OCI-LY3 (cell line): Measurements from ENCODE around the gene TMED5.

ENCODE experiments used
- H2AFZ ChIP-seq: fragments of 200-600, 300-600 bp; shearing (Covaris generic); 2 replicates; pipeline ENCODE4 v1.6.0; 2014; ENCODE audit warnings: antibody characterized with exemption, low read depth, low read length
- H3K27ac ChIP-seq: fragments of 200-600, 300-600 bp; sonication (generic); 2 replicates; pipeline ENCODE4 v1.5.1; 2014; ENCODE audit warnings: mild to moderate bottlenecking, low read length, moderate library complexity, mixed read lengths
- H3K27me3 ChIP-seq: fragments of 200-600, 300-600 bp; sonication (generic); 2 replicates; pipeline ENCODE4 v1.6.1; 2014; ENCODE audit warnings: low read depth, low read length, mixed read lengths
- H3K36me3 ChIP-seq: fragments of 200-600, 300-600 bp; sonication (generic); replicated peaks from 2 replicates; pipeline ENCODE3; 2014; ENCODE audit warnings: low read depth, low read length, mixed read lengths
- H3K4me1 ChIP-seq: fragments of 300-600, 200-600 bp; sonication (generic); 2 replicates; pipeline ENCODE4 v1.6.1; 2014; ENCODE audit warnings: low read length, mixed read lengths
- H3K4me2 ChIP-seq: fragments of 200-600, 300-600 bp; sonication (generic); 2 replicates; pipeline ENCODE4 v1.6.1; 2014; ENCODE audit warnings: low read length, mixed read lengths
- H3K4me3 ChIP-seq: fragments of 300-600, 200-600 bp; sonication (generic); 2 replicates; pipeline ENCODE4 v1.5.1; 2014; ENCODE audit warnings: antibody characterized with exemption, mild to moderate bottlenecking, low read length, moderate library complexity
- H3K79me2 ChIP-seq: fragments of 300-600, 200-600 bp; shearing (Covaris generic); 2 replicates; pipeline ENCODE4 v1.6.1; 2014; ENCODE audit warnings: mild to moderate bottlenecking, low read length, mixed read lengths
- H3K9ac ChIP-seq: fragments of 300-600, 200-600 bp; shearing (Covaris generic); 2 replicates; pipeline ENCODE4 v1.6.0; 2014; ENCODE audit warnings: mild to moderate bottlenecking, low read length, moderate library complexity
- H3K9me3 ChIP-seq: fragments of 200-600, 300-600 bp; shearing (Covaris generic); 2 replicates; pipeline ENCODE4 v1.6.1; 2014; ENCODE audit warnings: low read length, mixed read lengths; ENCODE audit not compliant: insufficient read depth
- H4K20me1 ChIP-seq: fragments of 200-600, 300-600 bp; sonication (generic); 2 replicates; pipeline ENCODE4 v1.6.1; 2016; ENCODE audit warnings: low read length, mixed read lengths; ENCODE audit not compliant: insufficient read depth
- CTCF ChIP-seq: fragments of 200-600, 300-600 bp; sonication (generic); IDR thresholded peaks from 2 replicates; pipeline ENCODE4 v1.5.1; 2014; ENCODE audit warnings: antibody characterized with exemption, low read length, low read depth
- EZH2phosphoT487 ChIP-seq: fragments of 200-600 bp; shearing (Covaris generic); IDR thresholded peaks from 2 replicates; pipeline ENCODE4 v1.6.1; 2018; ENCODE audit warnings: antibody characterized with exemption, mixed run types, low read depth

TMED5 gene

DNA sequence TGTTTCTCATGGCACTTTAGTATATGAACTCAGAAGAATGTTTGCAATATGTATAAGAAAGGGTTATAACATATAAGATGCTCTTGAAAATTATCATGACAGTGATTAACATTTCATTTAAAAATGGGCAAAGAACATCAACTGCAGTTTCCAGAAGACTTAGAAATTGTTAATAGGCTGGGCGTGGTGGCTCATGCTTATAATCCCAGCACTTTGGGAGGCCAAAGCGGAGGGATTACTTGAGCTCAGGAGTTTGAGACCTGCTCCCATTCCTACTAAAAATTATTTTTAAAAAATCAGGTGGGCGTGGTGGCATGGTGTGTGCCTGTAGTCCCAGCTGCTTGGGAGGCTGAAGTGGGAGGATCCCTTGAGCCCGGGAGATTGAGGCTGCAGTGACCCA is 78.1 kb downstream of the TMED5 start:
- H3K9me3 ChIP-seq, result no peaks in the 10 kb centered on the region
- H3K27ac ChIP-seq, result no peak overlapping the region
- H2AFZ ChIP-seq, result no peak overlapping the region
- TF ChIP-seq CTCF (no peak), EZH2phosphoT487 (no peak)
- H3K4me1 ChIP-seq, result no peaks in the 10 kb centered on the region
- H3K36me3 ChIP-seq, result peaks cover 16% of the 10 kb centered on the region
- peaks cover 57% of the 10 kb centered on the region for H4K20me1 ChIP-seq
- no peak overlapping the region for H3K4me2 ChIP-seq
- H3K4me3 ChIP-seq, result no peak overlapping the region
- no peak overlapping the region for H3K9ac ChIP-seq
- H3K79me2 ChIP-seq, result peaks cover 94% of the 10 kb centered on the region
- H3K27me3 ChIP-seq, result no peaks in the 10 kb centered on the region
